Endothelial cell of umbilical vein (primary cell): ENCODE results near the gene OSBPL5. TPM values are rescaled to one million over a fixed set of nuclear protein-coding genes. Genes with fewer than 3 reads are reported as not detected.

Experiments used
- BruUV-seq: library from RNA; stranded (reverse); fragments of 400-500 nt; replicated peaks from 2 replicates; lab custom pipeline; 2021; lab: Mats Ljungman, UMichigan
- CTCF ChIA-PET: fragments of 300-600, 350-600 bp; sonication (Branson Sonifier 250); formaldehyde crosslinking; loops from one replicate; lab custom pipeline; 2021; ENCODE audit warnings: antibody characterized with exemption, inconsistent platforms; lab: Charles Lee
- POLR2A ChIA-PET: fragments of 300-600, 350-600 bp; sonication (Branson Sonifier 250); formaldehyde crosslinking; loops from one replicate; lab custom pipeline; 2021; ENCODE audit warnings: antibody characterized with exemption, inconsistent platforms; lab: Charles Lee
- DNase-seq: peaks from one replicate; pipeline ENCODE4 v3.0.0-alpha.2; 2011; ENCODE audit warnings: low read depth, low spot score
- FAIRE-seq: peaks from 2 replicates; lab custom pipeline; 2011; peaks lifted over from hg19 to GRCh38; lab: Jason Lieb, UNC
- H2AFZ ChIP-seq: 2 replicates; pipeline ENCODE4 v1.6.0; 2012; ENCODE audit warnings: low read depth, low read length, control low read depth, inconsistent platforms
- H3K27ac ChIP-seq: 2 replicates; pipeline ENCODE4 v1.5.1; 2011; ENCODE audit warnings: low read depth, mild to moderate bottlenecking, control low read depth, low read length, moderate library complexity; ENCODE audit not compliant: insufficient read depth
- H3K27me3 ChIP-seq, 2 experiments: 2 replicates each; pipeline versions ENCODE4 v1.6.0 to v1.6.1; 2011; ENCODE audit warnings: low read length in 2 of 2, mixed read lengths in 1 of 2; ENCODE audit not compliant: control insufficient read depth in 2 of 2, insufficient read depth in 2 of 2
- H3K36me3 ChIP-seq, 2 experiments: 2 replicates in 1 of 2; 3 replicates in 1 of 2; pipeline ENCODE4 v1.5.1; 2011; ENCODE audit warnings: low read length in 2 of 2, mild to moderate bottlenecking in 1 of 2, moderate library complexity in 1 of 2; ENCODE audit not compliant: control insufficient read depth in 2 of 2, insufficient read depth in 2 of 2; ENCODE audit errors: extremely low read depth in 1 of 2
- H3K4me1 ChIP-seq: 3 replicates; pipeline ENCODE4 v1.5.1; 2011; ENCODE audit warnings: mild to moderate bottlenecking, low read length; ENCODE audit not compliant: control insufficient read depth, insufficient read depth; ENCODE audit errors: extremely low read depth
- H3K4me2 ChIP-seq: 2 replicates; pipeline ENCODE4 v1.6.1; 2011; ENCODE audit warnings: low read length, control low read depth, mixed read lengths; ENCODE audit not compliant: insufficient read depth
- H3K4me3 ChIP-seq, 3 experiments: fragments of 200-600 bp in 1 of 3; sonication (generic), shearing (Covaris generic) in 1 of 3; replicated peaks in 1 of 3; 2 replicates each; pipeline ENCODE4 v1.5.1; 2011 to 2016; ENCODE audit warnings: control low read depth in 3 of 3, low read length in 3 of 3, mild to moderate bottlenecking in 2 of 3, inconsistent platforms in 1 of 3, low read depth in 1 of 3, moderate library complexity in 1 of 3; ENCODE audit not compliant: insufficient read depth in 1 of 3
- H3K79me2 ChIP-seq: 2 replicates; pipeline ENCODE4 v1.6.0; 2012; ENCODE audit warnings: low read length, inconsistent platforms; ENCODE audit not compliant: control insufficient read depth, insufficient read depth
- H3K9ac ChIP-seq: replicated peaks from 2 replicates; pipeline ENCODE3; 2011; ENCODE audit warnings: low read length, control low read depth; ENCODE audit not compliant: insufficient read depth; ENCODE audit errors: extremely low read depth
- H3K9me1 ChIP-seq: replicated peaks from 3 replicates; pipeline ENCODE4 v1.6.0; 2011; ENCODE audit warnings: mild to moderate bottlenecking, low read length; ENCODE audit not compliant: control insufficient read depth, insufficient read depth; ENCODE audit errors: extremely low read depth
- H3K9me3 ChIP-seq: replicated peaks from 2 replicates; pipeline ENCODE4 v1.5.1; 2012; ENCODE audit warnings: low read length, inconsistent platforms; ENCODE audit not compliant: control insufficient read depth, insufficient read depth
- H4K20me1 ChIP-seq: replicated peaks from 2 replicates; pipeline ENCODE3; 2011; ENCODE audit warnings: mild to moderate bottlenecking, low read length; ENCODE audit not compliant: control insufficient read depth, insufficient read depth; ENCODE audit errors: extremely low read depth
- EZH2 ChIP-seq: IDR thresholded peaks from 2 replicates; pipeline ENCODE4 v1.6.1; 2012; ENCODE audit warnings: borderline replicate concordance, low read depth, mild to moderate bottlenecking, moderate library complexity, low read length, inconsistent platforms; ENCODE audit not compliant: severe bottlenecking
- FOS ChIP-seq: IDR thresholded peaks from 2 replicates; pipeline ENCODE4 v1.6.1; 2011; ENCODE audit warnings: mild to moderate bottlenecking, low read length, moderate library complexity, borderline replicate concordance; ENCODE audit not compliant: insufficient read depth
- JUN ChIP-seq: IDR thresholded peaks from 2 replicates; pipeline ENCODE4 v1.6.1; 2011; ENCODE audit warnings: borderline replicate concordance, low read depth; ENCODE audit not compliant: insufficient read length, insufficient read depth
- POLR2AphosphoS5 ChIP-seq: IDR thresholded peaks from 2 replicates; pipeline ENCODE4 v1.6.1; 2012; ENCODE audit warnings: low read depth, mild to moderate bottlenecking, control low read depth, low read length, moderate library complexity; ENCODE audit not compliant: insufficient read depth
- dilution Hi-C: fragments of 300-500 bp; cut with MboI; formaldehyde crosslinking; loops from one replicate; pipeline ENCODE4 v1.15.0; 2019; ENCODE audit warnings: low sequenced_read_pairs; ENCODE audit not compliant: extremely low pct_ligation_motif_present
- intact Hi-C: fragments of 100-400 bp; cut with micrococcal nuclease; formaldehyde crosslinking; loops from one replicate; pipeline ENCODE4 v1.10.0; 2022
- polyA plus RNA-seq, 4 experiments: library from polyadenylated mRNA; depleted of rRNA in 3 of 4; stranded (reverse) in 3 of 4; unstranded in 1 of 4; fragments of >200 nt; gene quantifications; 2 replicates each; pipeline versions ENCODE4 v1.2.1 to v1.2.3, GENCODE V29; 2011 to 2012; ENCODE audit warnings: missing spikeins in 1 of 4
- small RNA-seq: library from RNA; depleted of rRNA; stranded (forward); fragments of <200 nt; gene quantifications from one replicate; pipeline ENCODE3, GENCODE V24; 2012; ENCODE audit warnings: low replicate concordance, low read depth; ENCODE audit not compliant: insufficient read depth, insufficient read length
- total RNA-seq: library from RNA; stranded (reverse); gene quantifications from 2 replicates; pipeline ENCODE4 v1.2.3, GENCODE V29; 2021
- TF ChIP-seq, protein P1 (sequence below), 2 donors: IDR thresholded peaks; 1 replicate in 1 of 2; 2 replicates in 1 of 2; pipeline ENCODE4 v1.5.1; 2011; ENCODE audit warnings: low read length in 2 of 2, mild to moderate bottlenecking in 2 of 2, moderate library complexity in 2 of 2, control low read depth in 1 of 2, inconsistent platforms in 1 of 2, low read depth in 1 of 2; ENCODE audit not compliant: insufficient read depth in 1 of 2; ENCODE audit errors: extremely low read depth in 1 of 2

Gene OSBPL5
- total and polyA plus RNA-seq, 2 donors (not counting 3 experiments of a cell fraction or from before 2014, with no cell fraction given) = 8.7 to 37.7 TPM

DNA sequence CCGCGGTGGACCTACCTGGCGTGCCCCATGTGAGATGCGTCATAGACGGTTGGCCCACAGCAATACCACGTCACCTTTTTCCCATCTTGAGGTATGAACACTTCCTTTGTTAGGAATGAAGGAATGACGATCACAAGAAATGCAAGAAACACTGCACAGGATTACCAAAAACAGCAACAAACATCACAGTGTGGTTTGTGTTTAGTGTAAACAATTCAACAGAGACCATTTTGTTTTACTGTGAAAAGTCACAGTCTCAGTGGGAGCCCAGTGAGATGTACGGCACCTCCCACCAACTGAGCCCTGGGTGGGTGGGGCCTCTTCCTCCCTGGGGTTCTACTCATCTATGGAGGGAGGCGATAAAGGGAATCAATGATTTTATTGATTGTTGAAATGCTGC is 124.2 kb downstream of the OSBPL5 start:
- no peaks in the 10 kb centered on the region for H3K27me3 ChIP-seq
- no peaks in the 10 kb centered on the region for H4K20me1 ChIP-seq
- intact Hi-C loops = no loop called here
- ChIA-PET POLR2A (no interaction called here), CTCF (interaction anchor here (6.8 kb wide), 1 partner anchor 50 kb away, joined by 183 read pairs; no protein-coding TSS in a partner anchor)
- no peaks in the 10 kb centered on the region for H3K9me3 ChIP-seq
- H3K4me1 ChIP-seq = peaks cover 7% of the 10 kb centered on the region
- H3K27ac ChIP-seq = no peak overlapping the region
- no peak overlapping the region for H3K9ac ChIP-seq
- BruUV-seq = no TSS peak
- DNase-seq (no peak), FAIRE-seq (no peak)
- H3K4me2 ChIP-seq = no peak overlapping the region
- no peaks in the 10 kb centered on the region for H3K9me1 ChIP-seq
- H3K4me3 ChIP-seq = no peak overlapping the region
- H3K36me3 ChIP-seq = peaks cover 7 to 27% of the 10 kb centered on the region in 2 experiments
- H2AFZ ChIP-seq = no peak overlapping the region
- TF ChIP-seq JUN (no peak), EZH2 (no peak), FOS (no peak), POLR2AphosphoS5 (no peak)
- TF ChIP-seq, protein P1, sequence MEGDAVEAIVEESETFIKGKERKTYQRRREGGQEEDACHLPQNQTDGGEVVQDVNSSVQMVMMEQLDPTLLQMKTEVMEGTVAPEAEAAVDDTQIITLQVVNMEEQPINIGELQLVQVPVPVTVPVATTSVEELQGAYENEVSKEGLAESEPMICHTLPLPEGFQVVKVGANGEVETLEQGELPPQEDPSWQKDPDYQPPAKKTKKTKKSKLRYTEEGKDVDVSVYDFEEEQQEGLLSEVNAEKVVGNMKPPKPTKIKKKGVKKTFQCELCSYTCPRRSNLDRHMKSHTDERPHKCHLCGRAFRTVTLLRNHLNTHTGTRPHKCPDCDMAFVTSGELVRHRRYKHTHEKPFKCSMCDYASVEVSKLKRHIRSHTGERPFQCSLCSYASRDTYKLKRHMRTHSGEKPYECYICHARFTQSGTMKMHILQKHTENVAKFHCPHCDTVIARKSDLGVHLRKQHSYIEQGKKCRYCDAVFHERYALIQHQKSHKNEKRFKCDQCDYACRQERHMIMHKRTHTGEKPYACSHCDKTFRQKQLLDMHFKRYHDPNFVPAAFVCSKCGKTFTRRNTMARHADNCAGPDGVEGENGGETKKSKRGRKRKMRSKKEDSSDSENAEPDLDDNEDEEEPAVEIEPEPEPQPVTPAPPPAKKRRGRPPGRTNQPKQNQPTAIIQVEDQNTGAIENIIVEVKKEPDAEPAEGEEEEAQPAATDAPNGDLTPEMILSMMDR (IDR thresholded peaks at IDR 0.05; ENCODE audit: extremely low read depth in 1 of 2, insufficient read depth in 1 of 2, low read depth in 1 of 2, low read length in 2 of 2) = no peak
- dilution Hi-C loops = no loop called here
- peaks cover 30% of the 10 kb centered on the region for H3K79me2 ChIP-seq

DNA sequence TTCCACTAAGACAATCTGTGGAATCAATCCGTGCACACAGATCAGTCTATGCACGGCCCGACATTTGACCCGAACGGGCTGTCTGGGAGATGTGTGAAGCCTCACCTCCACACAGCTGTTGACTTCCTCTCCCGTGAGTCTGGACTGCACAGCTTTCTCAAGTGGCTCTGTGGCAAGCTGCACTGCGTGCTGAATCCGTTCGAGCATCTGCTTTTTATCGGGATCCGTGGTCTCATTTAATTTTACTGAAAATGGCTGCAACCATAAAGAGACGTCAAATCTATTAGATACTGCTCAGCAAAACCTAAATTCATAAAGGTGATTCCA is 127.2 kb downstream of the OSBPL5 start:
- intact Hi-C loops = loop anchor here (1.0 to 2.0 kb wide), 5 partner anchors 13 to 371 kb away; no protein-coding TSS in a partner anchor
- DNase-seq (no peak), FAIRE-seq (no peak)
- Histone ChIP-seq H3K79me2 (peaks cover 8% of the 10 kb centered on the region), H3K27ac (no peak overlapping the region), H3K27me3 (no peaks in the 10 kb centered on the region), H3K36me3 (peaks cover 11 to 32% of the 10 kb centered on the region in 2 experiments), H3K4me3 (no peak overlapping the region), H2AFZ (no peak overlapping the region), H3K9ac (no peak overlapping the region), H3K9me1 (no peaks in the 10 kb centered on the region), H4K20me1 (no peaks in the 10 kb centered on the region), H3K4me2 (no peak overlapping the region), H3K4me1 (no peaks in the 10 kb centered on the region), H3K9me3 (no peaks in the 10 kb centered on the region)
- ChIA-PET CTCF (interaction anchor here (0.7 to 6.8 kb wide), 22 partner anchors 8 to 371 kb away, joined by 3 to 183 read pairs (median 4); partner anchors contain the start of gene MRGPRG), POLR2A (no interaction called here)
- no peak for TF ChIP-seq FOS
- dilution Hi-C loops = no loop called here
- BruUV-seq = no TSS peak

Small RNA genes lying within 50 kb of the gene (small RNA-seq; reads per million reads assigned to genes)
- gene RNU1-91P = not detected

Other genes starting within 250 kb of the OSBPL5 start
- gene PHLDA2, start 235.9 kb downstream of the OSBPL5 start, total RNA-seq = 44.5 and 51.5 TPM in 2 replicates
- gene PHLDA2, start 235.9 kb downstream of the OSBPL5 start, polyA plus RNA-seq = 38.5 and 45.6 TPM in 2 replicates
- 173 and 177 TPM in 2 replicates for gene NAP1L4, start 173.0 kb downstream of the OSBPL5 start, total RNA-seq
- gene NAP1L4, start 173.0 kb downstream of the OSBPL5 start, polyA plus RNA-seq = 68.0 and 100.0 TPM in 2 replicates
- gene CARS1, start 107.9 kb downstream of the OSBPL5 start, total RNA-seq = 66.2 and 72.3 TPM in 2 replicates
- gene CARS1, start 107.9 kb downstream of the OSBPL5 start, polyA plus RNA-seq = 32.2 and 43.5 TPM in 2 replicates
- gene MRGPRG, start 53.5 kb upstream of the OSBPL5 start, total RNA-seq = not detected in 2 replicates
- gene MRGPRG, start 53.5 kb upstream of the OSBPL5 start, polyA plus RNA-seq = not detected in 2 replicates
- gene MRGPRE, start 67.1 kb upstream of the OSBPL5 start, total RNA-seq = not detected in 2 replicates
- gene MRGPRE, start 67.1 kb upstream of the OSBPL5 start, polyA plus RNA-seq = not detected in 2 replicates
- 32.5 and 41.7 TPM in 2 replicates for gene ZNF195, start 213.8 kb upstream of the OSBPL5 start, total RNA-seq
- gene ZNF195, start 213.8 kb upstream of the OSBPL5 start, polyA plus RNA-seq = 12.8 and 13.2 TPM in 2 replicates